ENCODE results near the gene MYO7A. TPM values are rescaled to one million over a fixed set of nuclear protein-coding genes. Genes with fewer than 3 reads are reported as not detected.

The MYO7A gene
- total RNA-seq, 1 experiment from 2014 or later, result 3.5 TPM

DNA sequence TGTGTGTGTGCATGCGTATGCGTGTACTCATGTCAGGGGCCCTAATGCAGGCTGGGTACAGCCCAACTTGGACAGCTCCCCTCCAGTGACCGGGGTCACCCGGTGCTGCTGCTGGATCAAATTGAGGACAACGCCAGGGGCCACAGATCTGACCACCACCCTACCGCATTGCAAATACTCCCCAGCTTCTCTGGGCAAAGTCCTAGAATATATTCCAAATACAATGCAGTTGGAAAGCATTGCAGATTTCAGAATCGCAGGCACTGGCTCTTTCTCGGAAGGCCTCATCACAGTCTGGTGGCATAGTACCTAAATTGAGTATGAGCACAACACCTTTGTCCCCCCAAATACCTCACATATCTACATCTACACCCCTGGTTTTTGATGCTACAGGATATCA is 43.2 kb downstream of the MYO7A start:
- Histone ChIP-seq H3K4me3 (no peak overlapping the region), H3K4me2 (no peak overlapping the region), H3K27me3 (ENCODE audit: insufficient read depth, low read depth) (peaks cover 17% of the 10 kb centered on the region; the same call in 1 of the 2 replicates), H3F3A (ENCODE audit: insufficient read depth, low read depth) (no peaks in the 10 kb centered on the region), H3K36me3 (ENCODE audit: low read depth) (no peaks in the 10 kb centered on the region), H3K9me2 (ENCODE audit: insufficient read depth) (no peaks in the 10 kb centered on the region), H4K20me1 (ENCODE audit: insufficient read depth) (no peaks in the 10 kb centered on the region), H3K27ac (no peak overlapping the region), H3K9me3 (ENCODE audit: insufficient read depth, low read depth) (no peaks in the 10 kb centered on the region), H3K4me1 (replicated peaks; ENCODE audit: insufficient read depth) (peaks cover 8% of the 10 kb centered on the region; the same call in 1 of the 2 replicates), H2AFZ (no peak overlapping the region), H3K79me2 (ENCODE audit: low read depth) (no peaks in the 10 kb centered on the region)
- TF ChIP-seq EZH2 (IDR thresholded peaks at IDR 0.05; ENCODE audit: low read depth), result no peak
- TF ChIP-seq, protein P1, sequence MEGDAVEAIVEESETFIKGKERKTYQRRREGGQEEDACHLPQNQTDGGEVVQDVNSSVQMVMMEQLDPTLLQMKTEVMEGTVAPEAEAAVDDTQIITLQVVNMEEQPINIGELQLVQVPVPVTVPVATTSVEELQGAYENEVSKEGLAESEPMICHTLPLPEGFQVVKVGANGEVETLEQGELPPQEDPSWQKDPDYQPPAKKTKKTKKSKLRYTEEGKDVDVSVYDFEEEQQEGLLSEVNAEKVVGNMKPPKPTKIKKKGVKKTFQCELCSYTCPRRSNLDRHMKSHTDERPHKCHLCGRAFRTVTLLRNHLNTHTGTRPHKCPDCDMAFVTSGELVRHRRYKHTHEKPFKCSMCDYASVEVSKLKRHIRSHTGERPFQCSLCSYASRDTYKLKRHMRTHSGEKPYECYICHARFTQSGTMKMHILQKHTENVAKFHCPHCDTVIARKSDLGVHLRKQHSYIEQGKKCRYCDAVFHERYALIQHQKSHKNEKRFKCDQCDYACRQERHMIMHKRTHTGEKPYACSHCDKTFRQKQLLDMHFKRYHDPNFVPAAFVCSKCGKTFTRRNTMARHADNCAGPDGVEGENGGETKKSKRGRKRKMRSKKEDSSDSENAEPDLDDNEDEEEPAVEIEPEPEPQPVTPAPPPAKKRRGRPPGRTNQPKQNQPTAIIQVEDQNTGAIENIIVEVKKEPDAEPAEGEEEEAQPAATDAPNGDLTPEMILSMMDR (conservative IDR thresholded peaks at IDR 0.05), result no peak
- POLR2A ChIA-PET (ENCODE audit: unreplicated experiment), result no interaction called here
- no TSS peak for BruUV-seq (replicated peaks)
- DNase-seq, result no peak
- CTCF ChIA-PET, result no interaction called here
- intact Hi-C loops (cut with micrococcal nuclease; ENCODE audit: unreplicated experiment), result loop anchor here (2.0 kb wide), 1 partner anchor 40 kb away; no protein-coding TSS in a partner anchor

DNA sequence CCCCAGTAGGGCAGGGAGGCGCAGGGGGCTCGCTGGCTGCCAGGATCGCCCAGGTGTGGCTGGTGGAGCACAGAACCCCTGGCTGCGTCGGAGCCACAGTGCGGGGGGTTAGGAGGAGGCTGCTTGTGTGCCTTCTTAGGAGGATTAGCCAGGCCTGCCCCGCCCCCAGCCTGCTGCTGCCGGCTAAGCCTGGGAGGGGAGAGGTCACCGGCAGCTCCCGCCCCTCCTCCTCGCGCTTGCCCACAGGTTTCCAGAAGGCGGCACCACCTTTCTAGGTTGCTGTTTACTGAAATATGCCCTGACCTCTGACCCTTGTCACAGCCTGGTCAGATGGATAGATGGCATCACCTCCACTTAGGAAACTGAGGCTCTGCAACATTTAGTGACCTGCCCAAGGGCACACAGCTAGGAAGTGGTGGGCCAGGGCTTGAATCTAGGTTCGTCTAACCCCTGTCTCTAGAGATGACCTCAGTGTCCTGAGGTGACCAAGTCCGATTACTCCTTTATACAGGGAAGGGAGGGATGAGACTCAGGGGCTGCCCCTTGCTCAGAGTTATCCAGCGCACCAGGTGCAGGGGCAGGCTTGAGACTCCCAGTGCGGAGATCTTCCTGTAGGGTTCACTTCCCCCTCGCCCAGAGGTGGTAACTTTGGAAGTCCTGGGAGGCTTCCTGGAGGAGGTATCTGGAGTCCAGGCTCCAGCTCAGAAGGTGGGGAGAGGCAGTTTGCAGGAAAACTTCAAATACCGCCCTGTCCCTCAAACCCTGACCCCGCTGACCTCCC is 44.0 kb downstream of the MYO7A start:
- Histone ChIP-seq H3K36me3 (ENCODE audit: low read depth) (no peaks in the 10 kb centered on the region), H2AFZ (no peak overlapping the region), H3K4me3 (no peak overlapping the region), H3K4me2 (no peak overlapping the region), H3K4me1 (replicated peaks; ENCODE audit: insufficient read depth) (peaks cover 8% of the 10 kb centered on the region; the same call in 1 of the 2 replicates), H3K27me3 (ENCODE audit: insufficient read depth, low read depth) (peaks cover 9% of the 10 kb centered on the region; the same call in 1 of the 2 replicates), H3K27ac (no peak overlapping the region), H4K20me1 (ENCODE audit: insufficient read depth) (no peaks in the 10 kb centered on the region), H3K9me3 (ENCODE audit: insufficient read depth, low read depth) (no peaks in the 10 kb centered on the region), H3K79me2 (ENCODE audit: low read depth) (no peaks in the 10 kb centered on the region), H3F3A (ENCODE audit: insufficient read depth, low read depth) (no peaks in the 10 kb centered on the region), H3K9me2 (ENCODE audit: insufficient read depth) (no peaks in the 10 kb centered on the region)
- ChIA-PET POLR2A (ENCODE audit: unreplicated experiment) (no interaction called here), CTCF (no interaction called here)
- intact Hi-C loops (cut with micrococcal nuclease; ENCODE audit: unreplicated experiment), result loop anchor here (2.0 kb wide), 1 partner anchor 41 kb away; no protein-coding TSS in a partner anchor
- no TSS peak for BruUV-seq (replicated peaks)
- no peak for TF ChIP-seq EZH2 (IDR thresholded peaks at IDR 0.05; ENCODE audit: low read depth)
- TF ChIP-seq, protein P1 (conservative IDR thresholded peaks at IDR 0.05), result no peak
- DNase-seq, result no peak

DNA sequence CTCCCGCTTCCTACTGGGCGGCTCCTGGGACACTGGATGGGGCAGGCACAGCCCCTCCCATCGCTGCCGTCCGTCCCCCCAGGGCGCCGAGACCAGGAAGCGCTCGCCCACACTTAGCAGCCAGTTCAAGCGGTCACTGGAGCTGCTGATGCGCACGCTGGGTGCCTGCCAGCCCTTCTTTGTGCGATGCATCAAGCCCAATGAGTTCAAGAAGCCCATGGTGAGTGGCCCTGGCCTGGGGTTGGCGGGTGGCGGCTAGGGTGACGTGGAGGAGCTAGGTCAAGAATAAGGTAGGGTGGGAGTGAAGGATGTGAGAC is 44.6 kb downstream of the MYO7A start:
- no peaks in the 10 kb centered on the region for H3K9me3 ChIP-seq (ENCODE audit: insufficient read depth, low read depth)
- H2AFZ ChIP-seq, result no peak overlapping the region
- POLR2A ChIA-PET (ENCODE audit: unreplicated experiment), result no interaction called here
- H3K4me3 ChIP-seq, result no peak overlapping the region
- H3K4me1 ChIP-seq (replicated peaks; ENCODE audit: insufficient read depth), result peaks cover 8% of the 10 kb centered on the region; the same call in 1 of the 2 replicates
- TF ChIP-seq EZH2 (IDR thresholded peaks at IDR 0.05; ENCODE audit: low read depth), result no peak
- TF ChIP-seq, protein P1 (conservative IDR thresholded peaks at IDR 0.05), result no peak
- peaks cover 4% of the 10 kb centered on the region; the same call in 1 of the 2 replicates for H3K27me3 ChIP-seq (ENCODE audit: insufficient read depth, low read depth)
- no peaks in the 10 kb centered on the region for H3K9me2 ChIP-seq (ENCODE audit: insufficient read depth)
- H3K27ac ChIP-seq, result no peak overlapping the region
- CTCF ChIA-PET, result interaction anchor here (0.7 kb wide), 1 partner anchor 846 kb away, joined by 3 read pairs; no protein-coding TSS in a partner anchor
- H3K36me3 ChIP-seq (ENCODE audit: low read depth), result no peaks in the 10 kb centered on the region
- no peak overlapping the region for H3K4me2 ChIP-seq
- H3F3A ChIP-seq (ENCODE audit: insufficient read depth, low read depth), result no peaks in the 10 kb centered on the region
- peak in 1 of 2 experiments; percentile 45 for DNase-seq
- no peaks in the 10 kb centered on the region for H3K79me2 ChIP-seq (ENCODE audit: low read depth)
- no peaks in the 10 kb centered on the region for H4K20me1 ChIP-seq (ENCODE audit: insufficient read depth)
- intact Hi-C loops (cut with micrococcal nuclease; ENCODE audit: unreplicated experiment), result no loop called here
- BruUV-seq (replicated peaks), result no TSS peak
